Neuron (in vitro differentiated cells): ENCODE results near the gene SLC24A1.

Source experiments
- H2AFZ ChIP-seq: one replicate; pipeline ENCODE4 v1.6.1; 2013; ENCODE audit warnings: low read depth, mild to moderate bottlenecking, inconsistent platforms, low read length, moderate library complexity
- H3K27me3 ChIP-seq: one replicate; pipeline ENCODE4 v1.6.1; 2013; ENCODE audit warnings: low read length; ENCODE audit not compliant: insufficient read depth
- H3K36me3 ChIP-seq: one replicate; pipeline ENCODE4 v1.6.1; 2013; ENCODE audit warnings: low read length; ENCODE audit not compliant: insufficient read depth
- H3K4me1 ChIP-seq: one replicate; pipeline ENCODE4 v1.6.1; 2013; ENCODE audit warnings: low read length; ENCODE audit not compliant: insufficient read depth
- H3K4me3 ChIP-seq: 2 replicates; pipeline ENCODE4 v1.5.1; 2013; ENCODE audit warnings: mild to moderate bottlenecking, low read length, moderate library complexity
- H3K9me3 ChIP-seq: one replicate; pipeline ENCODE4 v1.6.1; 2013; ENCODE audit warnings: low read length

The SLC24A1 gene

GRCh38 chr15:65650312-65651041 is 28.7 kb downstream of the SLC24A1 start:
- Histone ChIP-seq H3K4me3 (no peak overlapping the region), H3K36me3 (no peaks in the 10 kb centered on the region), H3K4me1 (no peaks in the 10 kb centered on the region), H2AFZ (no peak overlapping the region), H3K9me3 (no peaks in the 10 kb centered on the region), H3K27me3 (no peaks in the 10 kb centered on the region)

GRCh38 chr15:65651042-65651322 is 29.2 kb downstream of the SLC24A1 start:
- H3K27me3 ChIP-seq = no peaks in the 10 kb centered on the region
- peaks cover 1% of the 10 kb centered on the region for H3K36me3 ChIP-seq
- H3K9me3 ChIP-seq = no peaks in the 10 kb centered on the region
- H2AFZ ChIP-seq = no peak overlapping the region
- no peak overlapping the region for H3K4me3 ChIP-seq
- no peaks in the 10 kb centered on the region for H3K4me1 ChIP-seq

DNA sequence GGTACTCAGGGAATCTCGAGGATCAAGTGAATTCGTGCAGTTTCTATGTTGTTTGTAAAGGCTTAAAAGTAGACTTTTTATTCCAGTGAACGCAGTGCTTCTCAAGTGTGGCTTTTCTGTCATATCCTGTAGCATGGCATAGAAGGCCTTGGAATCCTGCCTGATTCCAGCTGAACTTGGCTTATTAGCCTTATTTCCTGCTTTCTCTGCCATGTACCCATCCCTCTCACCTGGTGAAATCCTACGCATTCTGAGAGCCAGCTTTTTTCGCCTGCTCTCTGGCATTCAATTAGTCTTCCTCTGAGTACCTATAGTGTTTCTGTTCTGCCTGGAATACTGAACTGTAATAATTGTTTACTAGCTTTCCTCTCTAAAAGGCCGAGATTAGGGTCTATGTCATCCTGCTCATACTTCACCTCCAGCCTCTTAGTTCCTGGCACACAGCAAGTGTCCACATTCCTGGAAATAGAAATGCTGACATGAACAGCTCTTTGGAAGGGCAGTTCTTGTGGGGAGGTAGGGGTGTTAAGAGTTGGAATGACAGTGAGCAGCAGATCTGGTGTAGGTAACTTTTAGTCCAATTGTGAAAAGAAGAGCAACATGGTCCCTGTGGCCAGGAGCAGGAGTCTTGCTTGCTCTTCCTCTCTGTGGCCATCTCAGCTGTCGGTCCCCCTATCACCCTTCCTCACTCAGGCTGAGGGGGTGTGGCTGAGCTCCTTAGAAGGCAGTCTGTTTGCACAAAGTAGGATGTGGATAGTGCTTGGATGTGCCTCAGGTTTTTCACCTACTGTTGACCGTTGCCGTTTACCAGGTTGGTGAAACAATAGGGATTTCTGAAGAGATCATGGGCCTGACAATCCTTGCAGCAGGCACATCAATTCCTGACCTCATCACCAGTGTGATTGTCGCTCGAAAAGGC is 30.4 kb downstream of the SLC24A1 start:
- H3K4me1 ChIP-seq = no peaks in the 10 kb centered on the region
- no peaks in the 10 kb centered on the region for H3K9me3 ChIP-seq
- H3K36me3 ChIP-seq = peaks cover 2% of the 10 kb centered on the region
- H2AFZ ChIP-seq = no peak overlapping the region
- H3K27me3 ChIP-seq = no peaks in the 10 kb centered on the region
- H3K4me3 ChIP-seq = no peak overlapping the region

- Histone ChIP-seq H3K4me3 (no peak overlapping the region), H3K9me3 (no peaks in the 10 kb centered on the region), H3K27me3 (no peaks in the 10 kb centered on the region), H3K36me3 (peaks cover 2% of the 10 kb centered on the region), H2AFZ (no peak overlapping the region), H3K4me1 (no peaks in the 10 kb centered on the region)
Measured at GRCh38 chr15:65653341-65653740, 31.6 kb downstream of the SLC24A1 start.

DNA sequence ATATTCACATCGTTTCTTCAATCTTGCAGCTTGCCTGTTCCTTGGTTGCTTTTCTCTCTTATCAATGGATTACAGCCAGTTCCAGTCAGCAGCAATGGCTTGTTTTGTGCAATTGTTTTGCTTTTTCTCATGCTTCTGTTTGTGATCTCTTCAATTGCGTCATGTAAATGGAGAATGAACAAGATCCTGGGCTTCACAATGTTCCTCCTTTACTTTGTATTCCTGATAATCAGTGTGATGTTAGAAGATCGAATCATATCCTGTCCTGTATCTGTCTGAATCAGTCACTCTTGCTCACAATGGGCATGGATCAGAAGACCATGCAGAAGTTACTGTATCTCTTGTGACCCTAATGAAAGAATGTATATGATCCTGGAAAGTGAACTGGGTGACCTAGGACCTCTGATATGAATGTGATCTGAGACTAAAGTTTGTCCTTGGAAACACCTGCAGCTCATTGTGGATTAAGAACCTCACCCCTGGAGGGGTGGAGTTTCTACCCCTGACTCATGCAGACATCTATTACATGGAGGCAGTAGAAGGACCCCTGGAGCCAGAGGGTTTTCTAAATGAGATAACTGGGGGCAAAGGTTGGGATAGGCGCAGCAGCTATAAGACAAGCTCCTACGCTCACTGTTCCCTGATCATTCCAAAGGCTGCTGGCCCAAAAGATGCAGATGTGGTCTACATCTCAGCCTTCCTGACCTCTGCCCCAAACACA is 32.2 kb downstream of the SLC24A1 start:
- Histone ChIP-seq H3K4me3 (no peak overlapping the region), H3K36me3 (peaks cover 2% of the 10 kb centered on the region), H3K27me3 (no peaks in the 10 kb centered on the region), H2AFZ (no peak overlapping the region), H3K9me3 (no peaks in the 10 kb centered on the region), H3K4me1 (no peaks in the 10 kb centered on the region)

DNA sequence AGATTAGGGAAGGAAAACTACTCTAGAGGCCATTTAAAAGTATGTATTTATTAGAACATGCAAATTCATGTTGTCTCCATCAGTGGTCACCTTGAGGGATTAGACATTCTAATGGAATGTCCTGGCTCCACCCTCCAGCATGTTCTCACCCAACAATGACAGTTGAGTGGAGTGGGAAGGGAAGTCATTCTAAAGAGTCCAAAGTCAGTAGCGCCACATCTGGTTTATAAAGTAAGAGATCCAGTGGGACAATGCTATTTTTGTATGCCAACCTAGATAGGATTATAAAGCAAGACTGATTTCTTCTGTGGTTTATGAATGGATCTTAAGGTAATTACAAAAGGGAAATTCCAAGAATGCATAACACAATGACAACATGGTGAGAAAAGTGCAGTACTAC is 33.3 kb downstream of the SLC24A1 start:
- no peaks in the 10 kb centered on the region for H3K9me3 ChIP-seq
- H3K36me3 ChIP-seq = peaks cover 2% of the 10 kb centered on the region
- H2AFZ ChIP-seq = no peak overlapping the region
- H3K4me1 ChIP-seq = no peaks in the 10 kb centered on the region
- no peak overlapping the region for H3K4me3 ChIP-seq
- no peaks in the 10 kb centered on the region for H3K27me3 ChIP-seq

- H3K36me3 ChIP-seq = peaks cover 2% of the 10 kb centered on the region
- no peaks in the 10 kb centered on the region for H3K4me1 ChIP-seq
- H2AFZ ChIP-seq = no peak overlapping the region
- no peak overlapping the region for H3K4me3 ChIP-seq
- H3K9me3 ChIP-seq = no peaks in the 10 kb centered on the region
- no peaks in the 10 kb centered on the region for H3K27me3 ChIP-seq
Measured at GRCh38 chr15:65655457-65655856, 33.7 kb downstream of the SLC24A1 start.

DNA sequence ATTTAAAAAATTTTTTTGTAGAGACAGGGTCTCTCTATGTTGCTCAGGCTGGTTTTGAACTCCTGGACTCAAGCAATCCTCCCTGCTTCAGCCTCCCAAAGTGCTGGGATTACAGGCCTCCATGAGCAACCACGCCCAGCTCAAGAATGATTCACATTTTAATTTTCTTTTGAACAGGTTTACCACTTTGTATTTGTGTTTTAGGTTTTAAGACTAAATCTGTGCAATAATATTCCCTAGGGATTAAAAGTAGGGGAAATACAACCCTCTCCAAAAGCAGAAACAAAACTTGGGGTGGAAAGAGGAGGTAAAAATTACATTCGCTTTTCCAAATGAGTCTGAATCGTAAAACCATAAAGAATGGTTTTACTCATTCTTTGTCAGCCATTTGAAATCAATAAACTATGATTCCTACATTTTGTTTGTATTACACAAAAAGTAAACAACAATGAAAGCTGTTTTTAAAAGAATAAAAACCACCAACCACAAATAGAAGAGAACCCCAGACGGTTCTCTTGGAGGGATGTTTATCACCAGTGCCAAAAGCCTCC is 37.8 kb downstream of the SLC24A1 start:
- no peak overlapping the region for H2AFZ ChIP-seq
- no peak overlapping the region for H3K4me3 ChIP-seq

DNA sequence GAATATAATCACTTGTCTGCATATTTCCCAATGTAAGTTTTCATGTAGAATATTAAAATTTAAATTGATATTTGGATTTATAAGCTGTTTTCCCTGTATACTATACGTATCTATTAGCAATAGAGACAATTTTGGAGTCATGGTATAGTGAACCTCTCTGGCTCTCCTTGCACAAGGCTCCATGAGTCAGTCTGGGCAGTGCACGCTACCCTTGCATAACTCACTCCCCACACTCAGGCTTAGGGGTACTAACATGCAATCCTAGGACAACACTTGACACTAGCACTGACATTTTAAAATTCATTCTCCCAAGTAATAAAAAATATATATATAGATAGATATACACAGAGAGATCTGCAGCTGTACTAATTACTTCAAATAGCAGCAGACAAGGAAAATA is 39.2 kb downstream of the SLC24A1 start:
- Histone ChIP-seq H3K36me3 (peaks cover 3% of the 10 kb centered on the region), H3K4me3 (no peak overlapping the region), H2AFZ (no peak overlapping the region), H3K27me3 (no peaks in the 10 kb centered on the region), H3K4me1 (no peaks in the 10 kb centered on the region), H3K9me3 (no peaks in the 10 kb centered on the region)

More for the DNA sequence above, 37.8 kb downstream of the SLC24A1 start:
- peaks cover 4% of the 10 kb centered on the region for H3K36me3 ChIP-seq
- no peaks in the 10 kb centered on the region for H3K4me1 ChIP-seq
- H3K9me3 ChIP-seq = no peaks in the 10 kb centered on the region
- no peaks in the 10 kb centered on the region for H3K27me3 ChIP-seq

DNA sequence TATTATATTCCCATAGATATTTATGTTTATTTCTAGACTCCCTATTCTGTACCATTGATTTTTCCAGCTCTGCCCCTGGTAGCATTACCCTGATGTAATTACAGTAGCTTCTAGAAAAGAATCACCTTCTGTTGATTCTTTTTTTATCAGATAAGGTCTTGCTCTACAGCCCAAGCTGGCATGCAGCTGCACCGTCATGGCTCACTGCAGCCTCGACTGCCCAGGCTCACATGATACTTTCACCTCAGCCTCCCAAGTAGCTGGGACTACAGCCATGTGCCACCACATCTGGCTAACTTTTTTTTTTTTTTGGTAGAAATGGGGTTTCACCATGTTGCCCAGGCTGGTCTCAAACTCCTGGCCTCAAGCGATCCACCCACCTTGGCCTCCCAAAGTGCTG is 41.8 kb downstream of the SLC24A1 start:
- H3K9me3 ChIP-seq = no peaks in the 10 kb centered on the region
- no peak overlapping the region for H2AFZ ChIP-seq
- peaks cover 4% of the 10 kb centered on the region for H3K4me1 ChIP-seq
- H3K4me3 ChIP-seq = no peak overlapping the region
- no peaks in the 10 kb centered on the region for H3K27me3 ChIP-seq
- peaks cover 2% of the 10 kb centered on the region for H3K36me3 ChIP-seq

GRCh38 chr15:65666257-65666656 is 44.5 kb downstream of the SLC24A1 start:
- Histone ChIP-seq H3K36me3 (peaks cover 6% of the 10 kb centered on the region), H3K9me3 (no peaks in the 10 kb centered on the region), H2AFZ (no peak overlapping the region), H3K4me3 (no peak overlapping the region), H3K4me1 (peaks cover 4% of the 10 kb centered on the region), H3K27me3 (no peaks in the 10 kb centered on the region)

GRCh38 chr15:65675551-65675950 is 53.8 kb downstream of the SLC24A1 start:
- peaks cover 4% of the 10 kb centered on the region for H3K36me3 ChIP-seq
- H3K9me3 ChIP-seq = no peaks in the 10 kb centered on the region
- no peaks in the 10 kb centered on the region for H3K27me3 ChIP-seq
- H2AFZ ChIP-seq = no peak overlapping the region
- no peak overlapping the region for H3K4me3 ChIP-seq
- no peaks in the 10 kb centered on the region for H3K4me1 ChIP-seq

DNA sequence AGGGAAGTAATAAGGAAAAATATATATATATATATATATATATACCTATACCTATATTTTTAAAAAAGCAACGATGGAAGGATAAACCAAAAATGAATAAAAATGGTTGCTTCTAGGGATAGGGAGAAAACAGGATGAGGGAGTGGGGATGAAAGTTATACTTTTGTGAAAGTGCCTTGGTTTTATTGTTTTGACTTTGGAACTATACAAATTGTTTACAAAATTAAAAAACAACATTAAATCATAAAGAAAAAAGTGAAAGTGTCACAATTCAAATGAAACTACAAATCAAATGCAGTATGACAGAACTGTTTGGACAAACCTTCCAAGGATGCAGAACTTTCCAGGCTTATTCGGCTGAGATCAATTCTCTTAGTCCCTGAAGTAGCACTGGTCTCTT is 54.4 kb downstream of the SLC24A1 start:
- Histone ChIP-seq H3K4me1 (no peaks in the 10 kb centered on the region), H2AFZ (no peak overlapping the region), H3K36me3 (peaks cover 2% of the 10 kb centered on the region), H3K4me3 (no peak overlapping the region), H3K27me3 (no peaks in the 10 kb centered on the region), H3K9me3 (no peaks in the 10 kb centered on the region)
